GM10847 (cell line): ENCODE results near the gene PAPOLB.

Source experiments
- POLR2A ChIP-seq: IDR thresholded peaks from 2 replicates; pipeline ENCODE4 v1.6.1; 2011; ENCODE audit not compliant: insufficient read length; ENCODE audit errors: extremely low read depth

PAPOLB gene

GRCh38 chr7:4861227-4861626, 603 bp downstream of the PAPOLB start:
- TF ChIP-seq POLR2A = no peak

DNA sequence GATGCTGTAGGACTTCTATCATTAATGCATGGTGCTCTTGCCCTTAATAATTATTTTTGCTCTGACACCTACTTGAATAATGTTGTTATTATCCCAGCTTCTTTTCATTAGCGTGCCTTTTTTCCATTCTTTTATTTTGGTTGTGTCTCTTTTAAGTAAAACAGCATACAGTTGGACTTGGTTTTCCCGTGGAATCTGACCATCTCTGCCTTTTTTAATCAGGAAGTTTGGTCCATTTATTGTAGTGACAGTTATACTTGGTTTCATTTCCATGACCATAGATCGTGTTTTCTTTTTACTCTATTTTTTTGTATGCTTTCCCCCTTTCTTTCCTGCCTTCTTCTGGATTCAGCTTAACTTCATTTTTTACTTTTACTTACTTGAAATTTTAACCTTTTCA, 4.6 kb downstream of the PAPOLB start:
- TF ChIP-seq POLR2A = no peak

GRCh38 chr7:4856336-4857057, 5.3 kb downstream of the PAPOLB start:
- no peak for TF ChIP-seq POLR2A

GRCh38 chr7:4854916-4855315, 6.9 kb downstream of the PAPOLB start:
- TF ChIP-seq POLR2A = no peak

DNA sequence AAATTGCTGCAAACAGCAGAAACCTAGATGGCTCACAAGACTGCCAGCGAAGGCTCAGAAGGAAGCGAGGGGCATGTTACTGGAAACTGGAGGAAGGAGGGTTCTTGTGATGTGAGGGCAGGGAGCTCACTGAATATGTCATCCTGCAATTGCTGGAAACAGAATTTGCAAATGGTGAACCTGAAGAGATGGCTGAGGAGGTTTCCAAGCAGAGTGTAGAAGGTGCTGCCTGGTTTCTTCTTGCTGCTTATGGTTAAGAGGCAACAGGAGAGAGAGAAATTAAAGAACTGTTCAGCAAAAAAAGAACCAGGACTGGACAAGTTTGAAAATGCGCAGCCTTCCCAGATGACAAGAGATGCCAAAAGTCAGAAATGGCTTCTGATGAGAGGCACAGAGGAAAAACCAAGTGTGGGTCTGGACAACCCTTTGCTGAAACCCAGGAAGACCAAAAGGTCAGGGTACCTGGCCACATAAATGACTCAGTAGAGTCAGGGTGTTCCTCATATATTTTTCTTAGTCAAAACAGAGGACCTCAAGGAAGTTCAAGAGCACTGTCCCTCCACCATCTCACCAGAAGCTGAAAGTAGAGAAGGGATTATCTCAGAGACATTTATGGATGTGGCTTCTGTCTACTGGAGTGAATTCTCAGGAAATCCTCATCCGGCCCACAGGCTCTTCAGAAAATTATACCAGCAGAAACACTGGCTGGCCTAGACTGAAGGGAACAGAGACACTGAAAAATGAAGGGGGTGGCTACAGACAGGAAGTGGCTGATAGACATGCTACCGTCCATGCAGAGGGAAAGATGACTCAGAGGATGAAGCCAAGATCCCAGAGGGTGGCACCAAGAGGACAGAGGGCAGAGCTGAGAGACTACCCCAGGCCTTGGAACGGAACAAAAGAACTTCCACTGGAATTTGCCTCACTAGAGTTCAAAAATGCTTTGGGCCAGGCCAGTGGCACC, 10.1 kb downstream of the PAPOLB start:
- no peak for TF ChIP-seq POLR2A

GRCh38 chr7:4850262-4850795, 11.5 kb downstream of the PAPOLB start:
- TF ChIP-seq POLR2A = no peak

DNA sequence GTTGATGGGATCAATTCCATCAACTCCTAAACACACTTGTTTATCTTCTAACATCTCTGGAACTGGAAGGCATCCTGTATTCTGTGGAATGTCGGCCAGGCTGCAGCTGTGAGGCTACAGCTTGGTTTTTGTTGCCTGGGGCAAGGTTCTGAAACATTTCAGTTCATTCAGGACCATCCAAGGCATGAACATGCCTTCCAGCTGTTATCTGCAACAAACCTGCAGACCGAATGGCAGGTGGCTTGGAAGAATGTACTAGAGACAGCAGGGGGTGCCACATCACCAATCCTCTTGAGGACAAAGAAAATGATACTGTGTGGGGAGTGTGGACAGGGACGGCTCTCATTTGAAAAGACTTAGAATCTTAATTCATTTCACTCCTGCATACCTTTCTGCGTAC, 12.4 kb downstream of the PAPOLB start:
- TF ChIP-seq POLR2A = no peak

DNA sequence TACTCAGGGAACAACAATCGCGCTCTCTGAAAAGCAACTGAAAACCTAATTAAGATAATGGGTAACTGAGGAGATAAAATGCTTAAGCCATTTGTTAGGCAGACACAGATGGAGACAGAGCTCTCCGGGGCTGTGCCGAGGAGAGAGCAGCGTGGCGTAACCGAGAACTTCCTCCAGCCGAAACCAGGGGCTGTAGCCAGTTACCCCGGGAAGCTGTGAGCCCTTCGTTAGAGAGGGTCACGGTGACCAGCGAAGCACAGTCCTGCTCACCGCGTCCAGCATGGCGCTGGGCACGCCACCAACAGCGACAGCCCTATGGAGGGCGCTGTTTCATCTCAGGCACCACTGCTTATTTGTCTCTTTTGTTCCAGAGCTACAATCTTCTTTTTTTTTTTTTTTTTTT, 16.1 kb downstream of the PAPOLB start:
- TF ChIP-seq POLR2A = no peak

- TF ChIP-seq POLR2A = no peak
These were observed 19.3 kb downstream of the PAPOLB start for GRCh38 chr7:4842319-4843064.

DNA sequence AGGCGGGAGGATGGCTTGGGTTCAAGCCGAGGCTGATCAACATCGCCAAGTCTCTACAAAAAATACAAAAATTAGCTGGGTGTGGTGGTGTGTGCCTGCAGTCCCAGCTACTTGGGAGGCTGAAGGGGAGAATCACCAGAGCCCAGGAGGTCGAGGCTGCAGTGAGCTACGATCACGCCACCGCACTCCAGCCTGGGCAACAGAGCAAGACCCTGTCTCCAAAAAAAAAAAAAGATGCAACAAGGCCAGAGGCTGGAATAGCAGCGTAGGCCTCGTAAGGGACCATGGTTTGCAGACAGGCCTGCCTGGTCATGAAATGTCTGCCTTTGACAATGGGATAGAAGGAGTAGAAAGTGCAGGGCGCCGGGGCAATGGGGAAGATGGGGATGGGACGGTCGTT, 20.0 kb downstream of the PAPOLB start:
- TF ChIP-seq POLR2A = no peak

DNA sequence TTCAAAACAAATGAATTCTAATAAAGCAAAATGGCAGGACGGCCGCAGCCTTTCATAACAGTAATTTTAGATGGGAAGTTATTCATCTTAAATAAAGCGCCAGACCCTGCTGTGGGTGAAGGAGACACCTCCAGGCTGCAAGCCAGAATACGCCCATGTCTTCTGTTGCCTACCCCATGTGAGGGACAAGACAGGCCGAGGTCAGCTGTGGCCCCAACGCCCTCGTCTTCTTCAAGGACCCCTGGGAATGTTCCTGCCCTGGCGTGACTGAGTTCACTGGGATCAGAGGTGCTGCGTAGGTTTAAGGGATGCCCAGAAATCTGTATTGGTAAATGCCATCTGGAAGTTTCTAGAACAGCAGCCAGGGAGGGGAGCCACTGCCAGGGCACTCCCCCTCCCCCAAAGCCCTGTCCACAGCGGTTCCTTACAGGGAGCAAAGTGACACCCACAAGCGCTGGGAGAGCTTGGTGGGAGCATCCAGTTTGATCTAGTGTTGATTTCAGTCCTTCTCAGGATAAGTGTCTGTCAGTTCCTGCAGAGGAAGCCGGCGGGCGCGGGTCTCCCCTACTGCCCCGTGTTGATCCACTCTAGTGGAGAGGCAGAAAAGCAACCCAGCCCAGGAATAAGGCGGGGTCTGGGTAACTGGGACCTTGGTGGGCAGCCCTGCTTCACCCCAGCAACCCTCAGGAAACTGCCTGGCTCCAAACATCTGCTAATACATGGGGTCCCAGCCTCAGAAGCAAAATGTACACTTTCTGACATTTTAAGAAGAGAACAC, 20.6 kb downstream of the PAPOLB start:
- no peak for TF ChIP-seq POLR2A

- TF ChIP-seq POLR2A = no peak
These were observed 21.7 kb downstream of the PAPOLB start for GRCh38 chr7:4840079-4840501.

GRCh38 chr7:4838626-4839334, 23.1 kb downstream of the PAPOLB start:
- no peak for TF ChIP-seq POLR2A
